Forelimb muscle (tissue), 1 donor: ENCODE data around the gene NDUFA7. TPM values are rescaled to one million over a fixed set of nuclear protein-coding genes. Genes with fewer than 3 reads are reported as not detected.
"Not testable (repeated sequence)": the region's sequence is repeated elsewhere in the genome, so short reads cannot be mapped to it uniquely, and the experiment has no call there.

Experiments
- DNase-seq: peaks from one replicate; pipeline ENCODE4 v3.0.0-alpha.2; 2013; ENCODE audit warnings: low read depth
- polyA plus RNA-seq: library from polyadenylated mRNA; unstranded; fragments of 120-200 nt; gene quantifications from one replicate; pipeline ENCODE4 v1.2.1, GENCODE V29; 2013; ENCODE audit not compliant: insufficient read length

Gene NDUFA7
- polyA plus RNA-seq, 1 donor, result 44.0 TPM

DNA sequence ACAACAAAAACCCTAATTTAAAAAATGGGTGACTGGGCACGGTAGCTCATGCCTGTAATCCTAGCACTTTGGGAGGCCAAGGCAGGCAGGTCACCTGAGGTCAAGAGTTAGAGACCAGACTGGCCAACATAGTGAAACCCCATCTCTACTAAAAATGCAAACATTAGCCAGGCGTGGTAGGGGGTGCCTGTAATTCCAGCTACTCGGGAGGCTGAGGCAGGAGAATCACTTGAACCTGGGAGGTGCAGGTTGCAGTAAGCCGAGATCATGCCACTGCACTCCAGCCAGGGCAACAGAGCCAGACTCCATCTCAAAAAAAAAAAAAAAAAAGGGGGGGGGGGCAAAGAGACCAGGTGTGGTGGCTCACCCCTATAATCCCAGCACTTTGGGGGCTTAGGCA, 56.9 kb downstream of the NDUFA7 start:
- not testable (repeated sequence) for DNase-seq

DNA sequence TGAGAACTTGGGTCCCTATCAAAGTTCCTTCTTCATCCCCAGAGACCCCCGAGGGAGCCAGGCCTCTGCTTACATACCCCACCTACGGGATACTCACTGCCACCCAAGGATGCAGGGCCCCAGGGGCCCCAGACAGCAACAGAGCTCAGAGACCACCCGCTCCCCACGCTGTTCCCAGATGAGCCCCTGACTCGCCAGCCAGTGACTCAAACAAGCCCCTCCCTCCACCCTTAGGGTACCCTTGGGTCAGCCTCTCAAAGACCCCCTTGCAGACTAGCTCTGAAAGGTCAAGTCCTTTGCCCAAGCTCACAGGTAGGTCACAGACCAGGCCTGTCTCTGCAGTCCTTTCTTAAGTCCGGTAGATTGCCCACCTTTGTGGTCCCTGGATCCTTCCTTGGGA, 58.7 kb downstream of the NDUFA7 start:
- no peak for DNase-seq

- no peak for DNase-seq
Measured at GRCh38 chr19:8261881-8262280, 59.3 kb downstream of the NDUFA7 start.

DNA sequence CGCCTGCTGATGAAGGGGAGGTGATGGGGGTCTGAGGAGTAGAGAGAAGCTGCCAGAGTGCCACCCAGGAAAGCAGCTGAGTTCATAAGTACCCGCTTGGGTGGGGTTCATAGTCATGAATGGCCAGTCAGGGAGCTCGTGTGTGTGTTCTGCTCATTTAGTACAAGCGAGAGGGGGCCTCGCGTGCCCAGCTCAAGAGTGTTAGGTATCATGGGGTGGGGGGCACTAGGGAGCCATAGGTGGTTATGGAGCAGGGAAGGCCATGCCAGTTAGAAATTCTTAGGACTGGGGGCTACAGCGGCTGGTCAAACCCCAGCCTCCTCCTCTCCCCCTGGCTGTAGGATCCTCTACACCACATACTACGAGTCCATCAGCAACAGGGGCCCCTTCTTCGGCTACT, 59.8 kb downstream of the NDUFA7 start:
- no peak for DNase-seq

Other genes starting within 250 kb of the NDUFA7 start
- gene FBN3, start 171.8 kb downstream of the NDUFA7 start, polyA plus RNA-seq, result 6.4 TPM
- gene CERS4, start 112.0 kb downstream of the NDUFA7 start, polyA plus RNA-seq, result 12.5 TPM
- 23.5 TPM for gene CD320, start 13.0 kb downstream of the NDUFA7 start, polyA plus RNA-seq
- 697 TPM for gene RPS28, start 121 bp upstream of the NDUFA7 start, polyA plus RNA-seq
- gene KANK3, start 21.9 kb upstream of the NDUFA7 start, polyA plus RNA-seq, result 10.3 TPM
- 1.5 TPM for gene ANGPTL4, start 42.8 kb upstream of the NDUFA7 start, polyA plus RNA-seq
- gene RAB11B, start 69.0 kb upstream of the NDUFA7 start, polyA plus RNA-seq, result 69.6 TPM
- gene MARCHF2, start 91.9 kb upstream of the NDUFA7 start, polyA plus RNA-seq, result 14.9 TPM
- gene HNRNPM, start 123.6 kb upstream of the NDUFA7 start, polyA plus RNA-seq, result 170 TPM
- 2.2 TPM for gene PRAM1, start 181.3 kb upstream of the NDUFA7 start, polyA plus RNA-seq
- gene ZNF414, start 192.8 kb upstream of the NDUFA7 start, polyA plus RNA-seq, result 13.8 TPM